ENCODE results near the gene RAB31. TPM values are rescaled to one million over a fixed set of nuclear protein-coding genes. Genes with fewer than 3 reads are reported as not detected.

The RAB31 gene
- total RNA-seq, 1 experiment from 2014 or later = 118 TPM

DNA sequence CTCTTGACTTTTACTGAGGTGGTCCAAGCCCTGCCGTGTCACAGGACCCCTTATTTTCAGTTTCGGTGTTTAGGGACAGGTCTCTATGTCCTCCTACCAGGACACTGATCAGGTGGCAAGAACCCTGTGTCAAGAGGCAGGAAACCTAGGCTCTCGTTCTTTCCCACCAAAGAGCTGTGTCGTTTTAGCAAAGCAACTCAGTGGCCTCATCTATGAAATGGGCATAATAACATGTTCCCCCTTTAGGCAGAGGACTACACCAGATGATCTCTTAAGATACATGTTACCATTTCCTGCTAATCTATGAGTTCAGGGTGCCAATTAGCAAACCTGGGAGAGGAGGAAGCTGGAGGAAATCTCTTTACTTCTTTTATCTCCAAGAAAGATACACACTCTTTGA, 1.9 kb downstream of the RAB31 start:
- Histone ChIP-seq H3K9me3 (ENCODE audit: control insufficient read depth, insufficient read depth, low read depth, low read length) (no peaks in the 10 kb centered on the region), H3K4me1 (ENCODE audit: control insufficient read depth, insufficient read depth, low read length) (peaks cover 78% of the 10 kb centered on the region), H3K27me3 (ENCODE audit: control insufficient read depth, insufficient read depth, low read length) (no peaks in the 10 kb centered on the region), H3K27ac (ENCODE audit: low read length) (peak overlapping the region; percentile 94), H3K36me3 (ENCODE audit: control insufficient read depth, insufficient read depth, low read length) (no peaks in the 10 kb centered on the region; the same call in 1 of the 2 replicates), H3K4me3 (ENCODE audit: low read depth in 2 of 2, low read length in 2 of 2) (peak overlapping the region; percentile 72 to 93)
- DNase-seq (ENCODE audit: low read depth, low spot score) (no peak), ATAC-seq (no peak)
- POLR2A ChIA-PET = no interaction called here
- BruUV-seq (replicated peaks) = no TSS peak
- CTCF ChIA-PET = no interaction called here
- TF ChIP-seq SIN3A (IDR thresholded peaks at IDR 0.05; ENCODE audit: borderline replicate concordance, insufficient read depth, low read depth, low read length) (no peak), TCF7L2 (IDR thresholded peaks at IDR 0.05; ENCODE audit: low read depth, low read length) (no peak), POLR2AphosphoS5 (IDR thresholded peaks at IDR 0.05; ENCODE audit: low read depth, low read length) (no peak)
- TF ChIP-seq, protein P1, sequence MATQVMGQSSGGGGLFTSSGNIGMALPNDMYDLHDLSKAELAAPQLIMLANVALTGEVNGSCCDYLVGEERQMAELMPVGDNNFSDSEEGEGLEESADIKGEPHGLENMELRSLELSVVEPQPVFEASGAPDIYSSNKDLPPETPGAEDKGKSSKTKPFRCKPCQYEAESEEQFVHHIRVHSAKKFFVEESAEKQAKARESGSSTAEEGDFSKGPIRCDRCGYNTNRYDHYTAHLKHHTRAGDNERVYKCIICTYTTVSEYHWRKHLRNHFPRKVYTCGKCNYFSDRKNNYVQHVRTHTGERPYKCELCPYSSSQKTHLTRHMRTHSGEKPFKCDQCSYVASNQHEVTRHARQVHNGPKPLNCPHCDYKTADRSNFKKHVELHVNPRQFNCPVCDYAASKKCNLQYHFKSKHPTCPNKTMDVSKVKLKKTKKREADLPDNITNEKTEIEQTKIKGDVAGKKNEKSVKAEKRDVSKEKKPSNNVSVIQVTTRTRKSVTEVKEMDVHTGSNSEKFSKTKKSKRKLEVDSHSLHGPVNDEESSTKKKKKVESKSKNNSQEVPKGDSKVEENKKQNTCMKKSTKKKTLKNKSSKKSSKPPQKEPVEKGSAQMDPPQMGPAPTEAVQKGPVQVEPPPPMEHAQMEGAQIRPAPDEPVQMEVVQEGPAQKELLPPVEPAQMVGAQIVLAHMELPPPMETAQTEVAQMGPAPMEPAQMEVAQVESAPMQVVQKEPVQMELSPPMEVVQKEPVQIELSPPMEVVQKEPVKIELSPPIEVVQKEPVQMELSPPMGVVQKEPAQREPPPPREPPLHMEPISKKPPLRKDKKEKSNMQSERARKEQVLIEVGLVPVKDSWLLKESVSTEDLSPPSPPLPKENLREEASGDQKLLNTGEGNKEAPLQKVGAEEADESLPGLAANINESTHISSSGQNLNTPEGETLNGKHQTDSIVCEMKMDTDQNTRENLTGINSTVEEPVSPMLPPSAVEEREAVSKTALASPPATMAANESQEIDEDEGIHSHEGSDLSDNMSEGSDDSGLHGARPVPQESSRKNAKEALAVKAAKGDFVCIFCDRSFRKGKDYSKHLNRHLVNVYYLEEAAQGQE (IDR thresholded peaks at IDR 0.05; ENCODE audit: insufficient read depth in 1 of 2, low read depth in 2 of 2, low read length in 1 of 2) = no peak
- TF ChIP-seq, protein P2, sequence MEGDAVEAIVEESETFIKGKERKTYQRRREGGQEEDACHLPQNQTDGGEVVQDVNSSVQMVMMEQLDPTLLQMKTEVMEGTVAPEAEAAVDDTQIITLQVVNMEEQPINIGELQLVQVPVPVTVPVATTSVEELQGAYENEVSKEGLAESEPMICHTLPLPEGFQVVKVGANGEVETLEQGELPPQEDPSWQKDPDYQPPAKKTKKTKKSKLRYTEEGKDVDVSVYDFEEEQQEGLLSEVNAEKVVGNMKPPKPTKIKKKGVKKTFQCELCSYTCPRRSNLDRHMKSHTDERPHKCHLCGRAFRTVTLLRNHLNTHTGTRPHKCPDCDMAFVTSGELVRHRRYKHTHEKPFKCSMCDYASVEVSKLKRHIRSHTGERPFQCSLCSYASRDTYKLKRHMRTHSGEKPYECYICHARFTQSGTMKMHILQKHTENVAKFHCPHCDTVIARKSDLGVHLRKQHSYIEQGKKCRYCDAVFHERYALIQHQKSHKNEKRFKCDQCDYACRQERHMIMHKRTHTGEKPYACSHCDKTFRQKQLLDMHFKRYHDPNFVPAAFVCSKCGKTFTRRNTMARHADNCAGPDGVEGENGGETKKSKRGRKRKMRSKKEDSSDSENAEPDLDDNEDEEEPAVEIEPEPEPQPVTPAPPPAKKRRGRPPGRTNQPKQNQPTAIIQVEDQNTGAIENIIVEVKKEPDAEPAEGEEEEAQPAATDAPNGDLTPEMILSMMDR (IDR thresholded peaks at IDR 0.05) = no peak
- intact Hi-C loops (cut with micrococcal nuclease; ENCODE audit: unreplicated experiment) (loop anchor here (10.0 kb wide), 1 partner anchor 65 kb away; no protein-coding TSS in a partner anchor), in situ Hi-C loops (cut with HindIII; ENCODE audit: low pct_unique_long_range_greater_than_20kb, low sequenced_read_pairs) (no loop called here)

DNA sequence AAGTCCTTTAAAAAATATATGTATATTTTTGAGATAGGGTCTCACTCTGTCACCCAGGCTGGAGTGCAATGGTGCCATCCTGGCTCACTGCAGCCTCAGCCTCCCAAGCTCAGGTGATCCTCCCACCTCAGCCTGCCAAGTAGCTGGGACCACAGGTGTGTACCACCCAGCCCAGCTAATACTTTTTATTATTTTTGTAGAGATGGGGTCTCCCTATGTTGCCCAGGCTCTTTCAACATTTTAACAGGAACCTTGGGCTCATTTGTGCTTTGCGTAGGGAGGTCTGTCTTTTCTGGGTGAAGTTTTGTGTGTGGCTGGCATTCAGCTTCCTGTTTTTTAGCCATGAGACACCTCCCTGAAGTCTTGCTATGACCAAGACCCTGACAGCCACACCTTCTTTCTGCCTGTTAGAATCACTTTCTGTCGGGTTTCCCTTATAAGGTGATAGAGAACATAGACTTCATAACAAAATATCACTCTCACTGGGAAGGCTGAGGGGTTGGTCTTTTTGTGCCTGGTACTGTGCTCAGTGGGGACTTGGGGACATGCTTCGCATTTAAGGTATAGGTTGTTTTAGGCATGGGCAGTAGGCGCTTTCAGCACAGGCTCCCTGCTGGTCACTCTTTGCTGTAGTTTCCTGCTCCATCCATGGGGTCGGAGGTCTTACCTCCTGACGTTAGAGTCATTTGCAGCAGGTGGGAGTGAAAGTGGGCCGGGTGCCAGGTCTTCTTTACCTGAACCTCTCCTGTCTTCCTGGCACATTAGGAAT, 3.4 kb downstream of the RAB31 start:
- peaks cover 75% of the 10 kb centered on the region for H3K4me1 ChIP-seq (ENCODE audit: control insufficient read depth, insufficient read depth, low read length)
- intact Hi-C loops (cut with micrococcal nuclease; ENCODE audit: unreplicated experiment) (loop anchor here (10.0 kb wide), 1 partner anchor 63 kb away; no protein-coding TSS in a partner anchor), in situ Hi-C loops (cut with HindIII; ENCODE audit: low pct_unique_long_range_greater_than_20kb, low sequenced_read_pairs) (no loop called here)
- no TSS peak for BruUV-seq (replicated peaks)
- no peaks in the 10 kb centered on the region for H3K9me3 ChIP-seq (ENCODE audit: control insufficient read depth, insufficient read depth, low read depth, low read length)
- no peak for ATAC-seq
- POLR2A ChIA-PET = no interaction called here
- no peaks in the 10 kb centered on the region for H3K27me3 ChIP-seq (ENCODE audit: control insufficient read depth, insufficient read depth, low read length)
- H3K36me3 ChIP-seq (ENCODE audit: control insufficient read depth, insufficient read depth, low read length) = no peaks in the 10 kb centered on the region; the same call in 1 of the 2 replicates
- no peak for TF ChIP-seq POLR2AphosphoS5 (IDR thresholded peaks at IDR 0.05; ENCODE audit: low read depth, low read length)
- TF ChIP-seq TCF7L2 (IDR thresholded peaks at IDR 0.05; ENCODE audit: low read depth, low read length) = no peak
- TF ChIP-seq SIN3A (IDR thresholded peaks at IDR 0.05; ENCODE audit: borderline replicate concordance, insufficient read depth, low read depth, low read length) = no peak
- TF ChIP-seq, protein P2 (IDR thresholded peaks at IDR 0.05) = no peak
- TF ChIP-seq, protein P1 (IDR thresholded peaks at IDR 0.05; ENCODE audit: insufficient read depth in 1 of 2, low read depth in 2 of 2, low read length in 1 of 2) = no peak
- peak overlapping the region; percentile 72 for H3K27ac ChIP-seq (ENCODE audit: low read length)
- CTCF ChIA-PET = no interaction called here
- H3K4me3 ChIP-seq (ENCODE audit: low read depth in 2 of 2, low read length in 2 of 2) = peak overlapping the region in 1 of 2 experiments; percentile 19; a peak in 1 of 4 replicates
- DNase-seq (ENCODE audit: low read depth, low spot score) = no peak
